Femur (tissue), 1 donor: ENCODE results near the gene NLGN1.
"Not testable (repeated sequence)": the region's sequence is repeated elsewhere in the genome, so short reads cannot be mapped to it uniquely, and the experiment has no call there.

Experiments
- DNase-seq: peaks from one replicate; pipeline ENCODE4 v3.0.0-alpha.2; 2017

Gene NLGN1

GRCh38 chr3:173583496-173583895 lies 186.0 kb downstream of the NLGN1 start:
- no peak for DNase-seq

DNA sequence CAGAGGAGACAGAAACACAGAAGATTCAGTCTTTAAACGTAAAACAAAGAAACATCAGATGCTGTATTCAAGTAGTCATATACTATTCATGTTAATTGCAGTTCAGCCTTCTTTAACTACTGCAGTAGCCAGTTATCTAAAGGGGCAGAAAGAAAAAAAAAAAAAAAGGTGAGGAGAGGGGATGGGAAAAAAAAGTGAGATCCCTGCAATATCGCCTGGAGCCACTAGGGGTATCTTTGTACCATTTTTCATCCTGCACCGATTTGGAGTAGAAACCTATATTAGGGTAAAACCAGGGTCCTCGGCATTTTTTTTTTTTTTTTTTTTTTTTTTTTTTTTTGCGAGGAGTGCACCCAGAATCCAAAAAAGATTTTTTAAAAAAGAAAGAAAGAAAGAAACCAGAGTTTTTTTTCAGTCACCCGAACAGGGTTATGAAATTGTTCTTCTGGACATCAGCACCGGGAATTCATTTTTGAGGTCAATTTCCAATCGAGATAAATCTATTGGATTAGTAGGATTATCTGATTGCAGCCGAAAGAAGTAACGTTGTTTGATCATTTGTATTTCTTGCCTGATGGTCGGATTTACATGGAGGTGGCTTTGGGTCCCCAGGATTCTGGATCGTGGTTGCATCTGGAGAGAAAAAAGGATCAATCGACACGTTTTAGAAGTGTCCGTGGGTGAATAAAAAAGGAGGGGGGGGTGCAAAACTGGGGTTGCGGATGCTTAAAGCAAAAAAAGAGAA lies 186.7 kb downstream of the NLGN1 start:
- DNase-seq: peak; percentile 52

GRCh38 chr3:173584838-173585831 lies 187.6 kb downstream of the NLGN1 start:
- DNase-seq: peak; percentile 82

GRCh38 chr3:173586166-173586565 lies 188.6 kb downstream of the NLGN1 start:
- DNase-seq: no peak

DNA sequence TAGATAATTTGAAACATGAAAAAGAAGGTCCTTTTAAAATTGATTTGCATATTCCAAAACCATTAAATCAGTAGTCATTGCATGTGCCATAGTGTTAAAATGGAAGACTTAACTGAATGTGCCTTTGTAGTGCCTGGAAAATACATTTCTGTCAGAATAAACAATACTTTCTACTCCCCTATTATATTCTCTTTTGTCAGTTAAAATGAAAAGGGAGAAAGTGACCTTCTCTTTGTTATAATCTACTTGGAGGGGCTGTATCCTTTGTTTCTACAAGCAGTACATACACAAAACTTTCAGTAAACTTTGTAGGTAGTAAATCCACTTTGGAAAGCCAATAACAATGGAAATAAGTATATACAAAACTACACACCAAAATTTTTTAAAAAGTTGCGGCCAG lies 189.5 kb downstream of the NLGN1 start:
- DNase-seq: no peak

DNA sequence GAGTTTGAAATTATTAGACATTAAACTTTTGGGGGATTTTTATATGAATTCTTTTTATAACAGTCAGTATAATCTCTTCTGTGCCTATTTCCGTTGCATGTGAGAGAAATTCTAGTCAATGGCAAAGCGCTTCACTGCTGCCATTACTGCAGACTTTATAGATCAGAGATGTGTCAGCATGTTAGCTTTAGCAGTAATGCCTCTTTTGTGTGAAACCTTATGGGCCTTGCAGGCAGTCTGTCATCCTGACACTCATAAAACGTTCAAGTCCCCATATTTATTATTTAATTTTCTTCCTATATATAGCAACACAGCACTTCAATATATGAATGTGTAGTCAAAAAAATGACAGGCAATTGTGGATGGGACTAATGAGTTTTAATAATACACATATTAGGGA lies 191.0 kb downstream of the NLGN1 start:
- DNase-seq: no peak

DNA sequence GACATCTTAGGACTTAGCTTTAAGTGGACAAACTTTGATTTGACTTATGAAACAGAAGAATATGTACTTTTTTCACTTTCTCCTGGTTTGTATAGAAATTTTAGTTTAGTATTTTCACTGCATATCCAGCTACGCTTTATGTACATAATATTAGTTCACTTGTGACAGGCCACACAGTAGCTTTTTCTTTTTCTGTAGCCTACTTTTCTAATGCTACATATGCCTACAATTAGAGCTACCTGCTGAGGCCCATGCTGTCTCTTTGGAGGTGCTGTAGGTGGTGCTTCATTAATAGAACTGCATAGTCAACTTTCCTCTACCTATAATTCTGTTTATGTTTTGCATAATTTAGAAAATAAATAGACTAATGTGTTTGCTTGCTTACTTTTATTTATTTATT lies 191.6 kb downstream of the NLGN1 start:
- DNase-seq: no peak

DNA sequence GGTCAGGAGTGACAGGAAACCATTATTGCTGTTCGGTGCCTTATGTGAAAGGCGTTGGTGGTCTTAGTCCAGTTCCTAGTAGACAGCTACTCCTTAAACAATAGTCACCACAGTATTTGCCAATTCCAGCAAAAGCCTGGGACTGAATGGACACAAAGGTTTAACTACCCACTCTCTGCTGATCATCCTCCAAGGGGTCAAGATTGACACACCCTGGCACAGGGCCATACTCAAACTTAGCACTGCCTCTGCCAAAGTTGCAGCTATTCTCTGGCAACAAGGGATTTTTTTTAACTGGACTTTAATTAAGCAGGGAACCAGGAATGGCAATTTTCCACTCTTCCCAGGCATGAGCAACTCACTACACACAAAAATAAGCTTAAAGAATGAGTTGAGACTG lies 193.9 kb downstream of the NLGN1 start:
- DNase-seq: no peak

DNA sequence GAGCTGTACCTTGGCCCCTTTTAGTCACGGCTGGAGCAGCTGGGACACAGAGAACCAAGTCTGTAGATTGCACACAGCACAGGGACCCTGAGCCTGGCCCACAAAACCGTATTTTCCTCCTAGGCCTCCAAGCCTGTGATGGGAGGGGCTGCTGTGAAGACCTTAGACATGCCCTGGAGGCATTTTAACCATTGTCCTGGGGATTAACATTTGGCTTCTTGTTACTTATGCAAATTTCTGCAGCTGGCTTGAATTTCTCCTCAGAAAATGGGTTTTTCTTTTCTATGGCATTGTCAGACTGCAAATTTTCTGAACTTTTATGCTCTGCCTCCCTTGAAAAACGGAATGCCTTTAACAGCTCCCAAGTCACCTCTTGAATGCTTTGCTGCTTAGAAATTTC lies 197.3 kb downstream of the NLGN1 start:
- not testable (repeated sequence) for DNase-seq

- no peak for DNase-seq
Observed at GRCh38 chr3:173599673-173600072, 202.1 kb downstream of the NLGN1 start.

DNA sequence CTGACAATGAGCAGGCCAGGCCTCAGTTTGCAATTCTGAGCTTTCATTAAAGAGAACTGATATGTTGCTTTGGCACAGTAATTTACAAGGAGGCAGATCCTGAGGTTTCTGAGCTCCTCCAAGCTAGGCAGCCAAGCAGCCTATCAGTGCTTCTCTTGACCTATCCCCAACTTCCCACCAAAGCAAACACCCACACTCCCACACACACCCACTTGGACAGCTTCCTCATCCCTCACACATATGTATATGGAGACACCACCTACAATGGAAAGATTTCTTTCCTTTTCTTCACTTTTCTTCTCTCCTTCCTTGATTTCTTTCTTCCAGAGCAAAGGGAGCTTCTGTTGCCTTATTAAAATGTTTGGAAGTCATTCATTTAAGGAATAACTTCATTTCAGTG lies 217.0 kb downstream of the NLGN1 start:
- DNase-seq: no peak

DNA sequence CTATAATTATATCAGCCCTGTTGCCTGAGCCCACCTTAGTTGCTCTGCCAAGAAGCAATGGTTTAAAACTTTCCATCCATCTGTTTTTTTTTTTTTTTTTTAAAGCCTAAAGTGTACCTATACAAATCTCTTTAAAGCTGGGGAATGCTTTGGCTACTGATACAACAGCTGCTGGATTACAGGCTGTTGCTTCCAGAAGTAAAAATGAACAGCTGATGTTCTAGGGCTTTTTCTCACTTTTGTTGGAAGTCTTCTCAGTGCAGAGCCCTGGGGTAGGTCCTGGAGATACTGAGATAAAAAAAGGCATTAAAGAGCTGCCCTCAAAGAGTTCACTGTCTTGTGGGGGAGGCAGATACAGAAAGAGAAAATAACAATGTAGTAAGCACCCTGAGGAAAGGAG lies 218.1 kb downstream of the NLGN1 start:
- DNase-seq: no peak

GRCh38 chr3:173617490-173617889 lies 219.9 kb downstream of the NLGN1 start:
- peak; percentile 40 for DNase-seq

DNA sequence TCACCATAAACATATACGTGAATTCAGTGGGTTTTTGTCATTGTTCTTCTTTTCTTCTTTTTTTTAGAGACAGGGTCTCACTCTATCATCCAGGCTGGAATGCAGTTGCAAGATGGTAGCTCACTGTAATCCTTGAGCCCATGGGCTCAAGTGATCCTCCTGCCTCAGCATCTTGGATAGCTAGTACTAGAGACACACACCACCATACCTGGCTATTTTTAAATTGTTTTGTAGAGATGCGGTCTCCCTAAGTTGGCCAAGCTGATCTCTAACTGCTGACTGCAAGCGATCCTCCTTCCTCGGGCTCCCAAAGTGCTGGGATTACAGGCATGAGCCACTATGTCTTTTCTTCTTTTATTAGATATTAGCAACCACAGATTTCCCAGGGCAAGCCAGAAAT lies 220.6 kb downstream of the NLGN1 start:
- DNase-seq: no peak

DNA sequence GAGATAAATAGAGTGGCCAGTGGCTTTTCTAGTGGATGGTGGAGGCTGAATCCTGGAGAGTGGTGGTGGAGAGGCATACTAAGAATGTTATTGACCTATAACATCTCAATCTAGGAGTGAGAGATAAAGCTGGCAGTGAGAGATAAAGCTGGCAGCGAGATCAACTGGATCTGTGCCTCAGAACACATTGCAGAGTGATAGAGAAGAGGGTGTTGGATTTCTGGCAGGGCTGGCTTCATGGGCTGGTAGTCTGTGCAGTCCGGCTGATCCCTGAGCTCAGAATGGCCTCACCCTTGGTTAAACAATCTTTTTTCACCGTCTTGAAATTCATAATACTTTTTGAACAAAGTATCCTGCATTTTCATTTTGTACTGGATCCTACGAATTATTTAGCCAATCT lies 221.2 kb downstream of the NLGN1 start:
- DNase-seq: no peak

DNA sequence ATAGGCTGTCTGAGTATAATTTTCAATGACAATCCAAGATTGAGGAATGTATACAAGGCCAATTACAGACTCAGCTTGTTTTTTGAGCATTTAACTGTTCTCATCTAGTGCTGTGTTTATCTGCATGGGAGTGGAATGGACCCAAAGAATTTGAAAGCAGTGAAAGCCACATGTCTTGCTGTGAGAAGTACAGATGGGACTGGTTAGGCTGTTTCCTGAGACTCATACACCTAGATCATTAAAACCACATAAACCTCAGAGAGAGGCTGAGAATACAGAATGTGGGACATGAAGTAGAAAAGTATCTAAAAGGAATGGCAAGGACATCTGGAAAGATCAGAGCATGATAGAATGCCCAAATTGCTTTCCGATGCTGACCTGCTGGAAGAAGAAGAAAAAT lies 224.6 kb downstream of the NLGN1 start:
- DNase-seq: no peak

- no peak for DNase-seq
Observed at GRCh38 chr3:173624086-173624485, 226.5 kb downstream of the NLGN1 start.

GRCh38 chr3:173630849-173631248 lies 233.3 kb downstream of the NLGN1 start:
- no peak for DNase-seq

- DNase-seq: no peak
Observed at GRCh38 chr3:173632945-173633344, 235.4 kb downstream of the NLGN1 start.

DNA sequence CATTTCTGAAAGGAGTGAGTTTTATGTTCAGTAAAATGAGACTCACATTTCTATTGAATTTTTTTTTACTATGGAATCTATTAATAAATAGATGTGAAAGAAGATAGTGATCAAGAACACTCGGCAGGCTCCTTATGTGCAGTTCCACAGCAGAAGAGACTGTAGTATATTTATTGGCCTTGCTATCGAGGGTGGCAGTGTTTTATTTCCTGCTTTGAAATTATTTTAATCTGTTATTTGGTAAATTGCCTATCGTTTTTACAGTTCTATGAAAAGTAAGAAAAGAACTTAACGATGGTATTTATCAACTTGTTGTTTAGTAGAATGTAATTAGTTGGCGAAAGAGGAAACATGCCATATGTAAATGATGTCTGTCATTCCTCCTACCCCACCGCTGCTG lies 238.3 kb downstream of the NLGN1 start:
- no peak for DNase-seq

GRCh38 chr3:173639098-173639497 lies 241.6 kb downstream of the NLGN1 start:
- peak; percentile 31 for DNase-seq

- no peak for DNase-seq
Observed at GRCh38 chr3:173641696-173642095, 244.2 kb downstream of the NLGN1 start.

DNA sequence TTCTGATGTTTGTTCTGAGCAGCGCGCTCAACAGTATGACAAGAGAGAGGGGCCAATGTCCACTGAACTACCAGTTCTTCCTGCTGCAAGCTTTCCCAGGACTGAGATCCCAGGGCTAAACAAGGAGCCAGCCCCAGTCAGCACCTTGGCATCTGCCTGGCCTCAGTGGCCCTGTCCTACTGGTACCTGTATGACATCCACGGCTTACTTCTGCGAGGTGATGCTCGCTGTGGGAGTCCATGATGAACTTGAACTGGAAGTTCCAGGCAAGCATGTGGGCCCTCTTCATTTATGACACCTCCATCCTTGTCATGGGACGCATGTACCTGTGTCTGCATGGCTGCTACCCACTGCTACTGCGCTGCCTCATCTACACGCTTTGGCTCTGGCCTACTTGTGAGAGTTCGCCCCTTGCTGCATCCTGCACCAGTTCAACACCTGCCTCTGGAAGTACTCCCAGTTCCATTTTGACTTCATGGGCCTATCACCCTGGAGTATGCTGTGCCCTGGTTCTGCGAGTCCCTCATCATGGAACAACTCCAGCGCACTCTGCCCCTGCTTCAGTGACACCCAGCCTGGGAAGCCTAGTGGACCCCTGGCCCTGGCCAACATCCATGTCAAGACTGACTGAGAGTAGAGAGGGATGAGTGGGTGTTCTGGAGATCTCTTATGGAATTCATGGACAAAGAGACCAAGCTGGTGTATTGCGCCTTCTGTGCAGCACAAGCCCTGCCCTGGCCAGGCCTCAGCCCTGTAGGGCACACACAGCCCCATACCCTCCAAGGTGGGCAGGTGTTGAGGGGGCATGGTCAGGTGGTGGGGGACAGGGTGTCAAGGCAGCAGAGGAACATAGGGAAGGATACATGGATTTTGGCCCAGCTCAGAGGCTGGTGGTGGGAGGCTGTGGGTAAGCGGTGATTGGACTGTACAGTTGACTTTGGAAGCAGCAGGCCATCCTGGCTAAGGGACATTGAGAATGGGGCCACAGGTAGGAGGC lies 246.8 kb downstream of the NLGN1 start:
- no peak for DNase-seq
